Activated naive CD4-positive, alpha-beta T cell treated with anti-CD3 and anti-CD28 coated beads for 36 hours (primary cell): ENCODE results near the gene BCKDHB. TPM values are rescaled to one million over a fixed set of nuclear protein-coding genes. Genes with fewer than 3 reads are reported as not detected.

Experiments used
- CTCF ChIA-PET: fragments of 350-600 bp; sonication (Branson Sonifier 250); formaldehyde crosslinking; loops from one replicate; lab custom pipeline; 2021; ENCODE audit warnings: antibody characterized with exemption; lab: Charles Lee
- DNase-seq: peaks from one replicate; pipeline ENCODE4 v3.0.0-alpha.2; 2020
- H3K27ac Mint-ChIP-seq: one replicate; pipeline ENCODE4 v1.8.0; 2021; ENCODE audit warnings: mild to moderate bottlenecking, mixed read lengths
- H3K27me3 Mint-ChIP-seq: one replicate; pipeline ENCODE4 v1.8.0; 2021; ENCODE audit warnings: low read depth, mixed read lengths
- H3K36me3 Mint-ChIP-seq: one replicate; pipeline ENCODE4 v1.8.0; 2021; ENCODE audit warnings: low read depth, mixed read lengths
- H3K4me1 Mint-ChIP-seq: one replicate; pipeline ENCODE4 v1.8.0; 2021; ENCODE audit warnings: low read depth, mixed read lengths
- H3K4me3 Mint-ChIP-seq: one replicate; pipeline ENCODE4 v1.8.0; 2021; ENCODE audit warnings: mild to moderate bottlenecking, moderate library complexity, mixed read lengths
- H3K9me3 Mint-ChIP-seq: one replicate; pipeline ENCODE4 v1.8.0; 2021; ENCODE audit warnings: mixed read lengths
- intact Hi-C: fragments of 100-400 bp; cut with micrococcal nuclease; formaldehyde crosslinking; loops from one replicate; pipeline ENCODE4 v1.15.1; 2023
- total RNA-seq, 2 experiments: library from RNA; stranded (reverse); gene quantifications; one replicate each; pipeline ENCODE4 v1.2.3, GENCODE V29; 2021

Gene BCKDHB
- total RNA-seq, 2 experiments from 2014 or later: 15.5 to 18.5 TPM

- Mint-ChIP-seq H3K9me3 (peaks cover 4% of the 10 kb centered on the region), H3K36me3 (peaks cover 2% of the 10 kb centered on the region), H3K4me3 (no peak overlapping the region), H3K27me3 (no peaks in the 10 kb centered on the region), H3K4me1 (no peaks in the 10 kb centered on the region), H3K27ac (no peak overlapping the region)
- intact Hi-C loops: no loop called here
- CTCF ChIA-PET: no interaction called here
- no peak for DNase-seq
Observed at GRCh38 chr6:80366714-80367113, 260.2 kb downstream of the BCKDHB start.

GRCh38 chr6:80376411-80376810 lies 269.9 kb downstream of the BCKDHB start:
- Mint-ChIP-seq H3K4me1 (no peaks in the 10 kb centered on the region), H3K4me3 (no peak overlapping the region), H3K36me3 (peaks cover 3% of the 10 kb centered on the region), H3K9me3 (peaks cover 4% of the 10 kb centered on the region), H3K27ac (no peak overlapping the region), H3K27me3 (no peaks in the 10 kb centered on the region)
- intact Hi-C loops: no loop called here
- CTCF ChIA-PET: no interaction called here
- DNase-seq: no peak

GRCh38 chr6:80380566-80380965 lies 274.1 kb downstream of the BCKDHB start:
- Mint-ChIP-seq H3K27me3 (no peaks in the 10 kb centered on the region), H3K36me3 (peaks cover 4% of the 10 kb centered on the region), H3K4me3 (no peak overlapping the region), H3K27ac (no peak overlapping the region), H3K9me3 (no peaks in the 10 kb centered on the region), H3K4me1 (no peaks in the 10 kb centered on the region)
- intact Hi-C loops: no loop called here
- no peak for DNase-seq
- CTCF ChIA-PET: no interaction called here

GRCh38 chr6:80382811-80383210 lies 276.3 kb downstream of the BCKDHB start:
- CTCF ChIA-PET: no interaction called here
- H3K4me1 Mint-ChIP-seq: no peaks in the 10 kb centered on the region

GRCh38 chr6:80388507-80388906 lies 282.0 kb downstream of the BCKDHB start:
- Mint-ChIP-seq H3K4me1 (no peaks in the 10 kb centered on the region), H3K27me3 (no peaks in the 10 kb centered on the region), H3K36me3 (peaks cover 1% of the 10 kb centered on the region), H3K27ac (no peak overlapping the region), H3K9me3 (no peaks in the 10 kb centered on the region), H3K4me3 (no peak overlapping the region)
- CTCF ChIA-PET: no interaction called here
- intact Hi-C loops: no loop called here
- DNase-seq: no peak

More at GRCh38 chr6:80382811-80383210, 276.3 kb downstream of the BCKDHB start:
- Mint-ChIP-seq H3K9me3 (no peaks in the 10 kb centered on the region), H3K4me3 (no peak overlapping the region), H3K27me3 (no peaks in the 10 kb centered on the region), H3K36me3 (peaks cover 1% of the 10 kb centered on the region), H3K27ac (no peak overlapping the region)
- intact Hi-C loops: no loop called here
- DNase-seq: no peak

Other genes starting within 250 kb of the BCKDHB start
- under 1 TPM; 0.33 to 0.54 TPM for gene ELOVL4, start 159.1 kb upstream of the BCKDHB start, total RNA-seq
- gene TTK, start 102.0 kb upstream of the BCKDHB start, total RNA-seq: 10 to 100 TPM; 45.9 to 51.1 TPM